ENCODE data around the gene SULT1E1. TPM values are rescaled to one million over a fixed set of nuclear protein-coding genes. Genes with fewer than 3 reads are reported as not detected.
"Not testable (repeated sequence)": the region's sequence is repeated elsewhere in the genome, so short reads cannot be mapped to it uniquely, and the experiment has no call there.

The SULT1E1 gene
- polyA plus RNA-seq, 3 donors: 410 to 645 (median 503) TPM

- DNase-seq (ENCODE audit: low read depth in 3 of 3, low spot score in 2 of 3): no peak
Observed at GRCh38 chr4:69843932-69844331, 16.0 kb downstream of the SULT1E1 start.

GRCh38 chr4:69843301-69843700 is 16.6 kb downstream of the SULT1E1 start:
- DNase-seq (ENCODE audit: low read depth in 3 of 3, low spot score in 2 of 3): no peak

- no peak for DNase-seq (ENCODE audit: low read depth in 3 of 3, low spot score in 2 of 3)
Observed at GRCh38 chr4:69838977-69839376, 21.0 kb downstream of the SULT1E1 start.

GRCh38 chr4:69836287-69836686 is 23.7 kb downstream of the SULT1E1 start:
- no peak for DNase-seq (ENCODE audit: low read depth in 3 of 3, low spot score in 2 of 3)

GRCh38 chr4:69835766-69836165 is 24.2 kb downstream of the SULT1E1 start:
- no peak for DNase-seq (ENCODE audit: low read depth in 3 of 3, low spot score in 2 of 3)

- no peak for DNase-seq (ENCODE audit: low read depth in 3 of 3, low spot score in 2 of 3)
Observed at GRCh38 chr4:69833251-69833650, 26.7 kb downstream of the SULT1E1 start.

GRCh38 chr4:69832326-69833030 is 27.5 kb downstream of the SULT1E1 start:
- peak in 1 of 3 donors; percentile 32 for DNase-seq (ENCODE audit: low read depth in 3 of 3, low spot score in 2 of 3)

- no peak for DNase-seq (ENCODE audit: low read depth in 3 of 3, low spot score in 2 of 3)
Observed at GRCh38 chr4:69831646-69832325, 28.2 kb downstream of the SULT1E1 start.

GRCh38 chr4:69831270-69831627 is 28.7 kb downstream of the SULT1E1 start:
- DNase-seq (ENCODE audit: low read depth in 3 of 3, low spot score in 2 of 3): no peak

- DNase-seq (ENCODE audit: low read depth in 3 of 3, low spot score in 2 of 3): peak in 1 of 3 donors; percentile 26
Observed at GRCh38 chr4:69830560-69831269, 29.2 kb downstream of the SULT1E1 start.

- no peak for DNase-seq (ENCODE audit: low read depth in 3 of 3, low spot score in 2 of 3)
Observed at GRCh38 chr4:69830192-69830559, 29.8 kb downstream of the SULT1E1 start.

- DNase-seq (ENCODE audit: low read depth in 3 of 3, low spot score in 2 of 3): no peak
Observed at GRCh38 chr4:69829678-69830077, 30.3 kb downstream of the SULT1E1 start.

GRCh38 chr4:69828828-69829227 is 31.1 kb downstream of the SULT1E1 start:
- DNase-seq (ENCODE audit: low read depth in 3 of 3, low spot score in 2 of 3): no peak

GRCh38 chr4:69825056-69825455 is 34.9 kb downstream of the SULT1E1 start:
- not testable (repeated sequence) for DNase-seq (ENCODE audit: low read depth in 3 of 3, low spot score in 2 of 3)

GRCh38 chr4:69823481-69824186 is 36.3 kb downstream of the SULT1E1 start:
- DNase-seq (ENCODE audit: low read depth in 3 of 3, low spot score in 2 of 3): no peak

- DNase-seq (ENCODE audit: low read depth in 3 of 3, low spot score in 2 of 3): no peak
Observed at GRCh38 chr4:69823048-69823447, 36.9 kb downstream of the SULT1E1 start.

- DNase-seq (ENCODE audit: low read depth in 3 of 3, low spot score in 2 of 3): no peak
Observed at GRCh38 chr4:69822198-69822597, 37.7 kb downstream of the SULT1E1 start.

- no peak for DNase-seq (ENCODE audit: low read depth in 3 of 3, low spot score in 2 of 3)
Observed at GRCh38 chr4:69818060-69818639, 41.8 kb downstream of the SULT1E1 start.

- no peak for DNase-seq (ENCODE audit: low read depth in 3 of 3, low spot score in 2 of 3)
Observed at GRCh38 chr4:69816236-69816635, 43.7 kb downstream of the SULT1E1 start.

GRCh38 chr4:69813628-69814027 is 46.3 kb downstream of the SULT1E1 start:
- DNase-seq (ENCODE audit: low read depth in 3 of 3, low spot score in 2 of 3): no peak

- no peak for DNase-seq (ENCODE audit: low read depth in 3 of 3, low spot score in 2 of 3)
Observed at GRCh38 chr4:69811166-69811565, 48.8 kb downstream of the SULT1E1 start.
